Mesenchymal stem cell (in vitro differentiated cells and primary cell): ENCODE data around the gene PRAMEF5.
"Not testable (repeated sequence)": the region's sequence is repeated elsewhere in the genome, so short reads cannot be mapped to it uniquely, and the experiment has no call there.

Experiments used
- DNase-seq: peaks from one replicate; pipeline ENCODE4 v3.0.0-alpha.2; 2013
- H2AFZ ChIP-seq: one replicate; pipeline ENCODE4 v1.6.1; 2013; ENCODE audit warnings: low read depth, mild to moderate bottlenecking, control low read depth, inconsistent platforms, low read length, moderate library complexity
- H2AK5ac ChIP-seq: 2 replicates; pipeline ENCODE4 v1.6.1; 2013; ENCODE audit warnings: low read length, moderate library complexity, mild to moderate bottlenecking, inconsistent platforms; ENCODE audit not compliant: severe bottlenecking
- H2BK120ac ChIP-seq: one replicate; pipeline ENCODE4 v1.6.1; 2013; ENCODE audit warnings: low read depth, mild to moderate bottlenecking, inconsistent platforms, low read length, moderate library complexity
- H2BK12ac ChIP-seq, 2 experiments: one replicate each; pipeline ENCODE4 v1.6.1; 2013; ENCODE audit warnings: inconsistent platforms in 2 of 2, low read length in 2 of 2, mild to moderate bottlenecking in 2 of 2, moderate library complexity in 2 of 2, control low read depth in 1 of 2
- H2BK15ac ChIP-seq: one replicate; pipeline ENCODE4 v1.6.1; 2013; ENCODE audit warnings: mild to moderate bottlenecking, low read depth, inconsistent platforms; ENCODE audit not compliant: poor library complexity, severe bottlenecking
- H2BK5ac ChIP-seq: 2 replicates; pipeline ENCODE4 v1.6.1; 2013; ENCODE audit warnings: low read depth, mild to moderate bottlenecking, low read length, control low read depth, inconsistent platforms; ENCODE audit not compliant: poor library complexity, severe bottlenecking
- H3K14ac ChIP-seq, 2 experiments: one replicate each; pipeline ENCODE4 v1.6.1; 2013; ENCODE audit warnings: inconsistent platforms in 2 of 2, low read length in 2 of 2, control low read depth in 1 of 2, mild to moderate bottlenecking in 1 of 2, moderate library complexity in 1 of 2
- H3K18ac ChIP-seq, 2 experiments: one replicate each; pipeline ENCODE4 v1.6.1; 2013; ENCODE audit warnings: inconsistent platforms in 2 of 2, low read length in 2 of 2, control low read depth in 1 of 2, low read depth in 1 of 2, mild to moderate bottlenecking in 1 of 2
- H3K23ac ChIP-seq, 2 experiments: one replicate each; pipeline ENCODE4 v1.6.1; 2013; ENCODE audit warnings: inconsistent platforms in 2 of 2, low read length in 2 of 2, mild to moderate bottlenecking in 2 of 2, moderate library complexity in 2 of 2, control low read depth in 1 of 2
- H3K27ac ChIP-seq: 2 replicates; pipeline ENCODE4 v1.5.1; 2013; ENCODE audit warnings: mild to moderate bottlenecking, moderate library complexity, low read length, control low read depth, inconsistent platforms; ENCODE audit not compliant: poor library complexity, severe bottlenecking
- H3K27me3 ChIP-seq, 2 experiments: 2 replicates each; pipeline versions ENCODE4 v1.6.1 to v1.7.0; 2013; ENCODE audit warnings: low read length in 2 of 2, mild to moderate bottlenecking in 2 of 2, moderate library complexity in 2 of 2, control low read depth in 1 of 2, inconsistent platforms in 1 of 2; ENCODE audit not compliant: control insufficient read depth in 1 of 2, insufficient read depth in 1 of 2
- H3K36me3 ChIP-seq, 2 experiments: 2 replicates each; pipeline versions ENCODE4 v1.6.1 to v1.7.0; 2013; ENCODE audit warnings: low read length in 2 of 2, control low read depth in 1 of 2, inconsistent platforms in 1 of 2, low read depth in 1 of 2, mild to moderate bottlenecking in 1 of 2; ENCODE audit not compliant: insufficient read depth in 2 of 2, control insufficient read depth in 1 of 2
- H3K4ac ChIP-seq, 2 experiments: one replicate each; pipeline ENCODE4 v1.6.1; 2013; ENCODE audit warnings: inconsistent platforms in 2 of 2, low read length in 2 of 2, mild to moderate bottlenecking in 2 of 2, moderate library complexity in 2 of 2, control low read depth in 1 of 2, low read depth in 1 of 2
- H3K4me1 ChIP-seq: 2 replicates; pipeline ENCODE4 v1.6.1; 2013; ENCODE audit warnings: low read depth, low read length, control low read depth; ENCODE audit not compliant: control insufficient read depth, insufficient read depth
- H3K4me2 ChIP-seq: 2 replicates; pipeline ENCODE4 v1.6.1; 2013; ENCODE audit warnings: low read length, mild to moderate bottlenecking, inconsistent platforms; ENCODE audit not compliant: poor library complexity, severe bottlenecking
- H3K4me3 ChIP-seq, 2 experiments: 2 replicates each; pipeline versions ENCODE4 v1.5.1 to v1.7.0; 2013; ENCODE audit warnings: low read length in 2 of 2, mild to moderate bottlenecking in 2 of 2, control low read depth in 1 of 2, low read depth in 1 of 2; ENCODE audit not compliant: insufficient read depth in 1 of 2
- H3K79me1 ChIP-seq: replicated peaks from 2 replicates; pipeline ENCODE4 v1.6.1; 2013; ENCODE audit warnings: mild to moderate bottlenecking, control low read depth, low read length, inconsistent platforms; ENCODE audit not compliant: poor library complexity, severe bottlenecking
- H3K9ac ChIP-seq: 2 replicates; pipeline ENCODE4 v1.7.0; 2013; ENCODE audit warnings: mild to moderate bottlenecking, low read length, moderate library complexity
- H3K9me3 ChIP-seq: 2 replicates; pipeline ENCODE4 v1.7.0; 2013; ENCODE audit warnings: mild to moderate bottlenecking, low read length; ENCODE audit not compliant: control insufficient read depth
- H4K8ac ChIP-seq: one replicate; pipeline ENCODE4 v1.6.1; 2013; ENCODE audit warnings: inconsistent platforms, mild to moderate bottlenecking, low read length, moderate library complexity
- H4K91ac ChIP-seq: one replicate; pipeline ENCODE4 v1.6.1; 2013; ENCODE audit warnings: mild to moderate bottlenecking, low read length, inconsistent platforms
- WGBS: methylation state at CpG from one replicate; pipeline ENCODE4 v1.1.7; 2013; ENCODE audit warnings: mixed read lengths; 5-methylcytosine and 5-hydroxymethylcytosine counted together

The PRAMEF5 gene

GRCh38 chr1:13222788-13223187, 31.2 kb upstream of the PRAMEF5 start:
- WGBS = no CpG with 5 or more reads among the region's 4 CpGs
- not testable (repeated sequence) for H2AFZ ChIP-seq, H3K4me3 ChIP-seq, H3K79me1 ChIP-seq, H3K4me2 ChIP-seq, H3K9ac ChIP-seq, H3K27me3 ChIP-seq, H3K18ac ChIP-seq, H4K91ac ChIP-seq, H2AK5ac ChIP-seq, H3K4me1 ChIP-seq, H3K27ac ChIP-seq, H3K4ac ChIP-seq, H2BK15ac ChIP-seq, DNase-seq, H3K14ac ChIP-seq, H2BK12ac ChIP-seq, H2BK5ac ChIP-seq, H3K36me3 ChIP-seq, H3K9me3 ChIP-seq, H4K8ac ChIP-seq, H2BK120ac ChIP-seq, H3K23ac ChIP-seq

GRCh38 chr1:13224480-13225060, 29.4 kb upstream of the PRAMEF5 start:
- no peak for DNase-seq
- Histone ChIP-seq H3K27ac (no peak overlapping the region), H3K9ac (no peak overlapping the region), H3K27me3 (peaks cover 0 to 6% of the 10 kb centered on the region in 2 experiments), H3K23ac (no peak overlapping the region), H4K8ac (no peak overlapping the region), H2AK5ac (no peak overlapping the region), H2BK5ac (no peak overlapping the region), H3K18ac (no peak overlapping the region), H2AFZ (no peak overlapping the region), H3K79me1 (no peaks in the 10 kb centered on the region), H3K4me2 (no peak overlapping the region), H3K4me1 (no peaks in the 10 kb centered on the region), H3K4me3 (no peak overlapping the region), H2BK120ac (no peak overlapping the region), H4K91ac (no peak overlapping the region), H2BK12ac (no peak overlapping the region), H3K4ac (no peak overlapping the region), H3K36me3 (no peaks in the 10 kb centered on the region), H2BK15ac (no peak overlapping the region), H3K14ac (no peak overlapping the region), H3K9me3 (no peaks in the 10 kb centered on the region)
- 59% methylated on average over 4 of the region's 5 CpGs for WGBS

- H2BK15ac ChIP-seq, H2AK5ac ChIP-seq, H2AFZ ChIP-seq, H3K27ac ChIP-seq, H3K14ac ChIP-seq, H3K79me1 ChIP-seq, H4K91ac ChIP-seq, H3K4me3 ChIP-seq, H3K4me1 ChIP-seq, H4K8ac ChIP-seq, H3K9ac ChIP-seq, H3K4me2 ChIP-seq, H2BK5ac ChIP-seq, H3K36me3 ChIP-seq, H3K18ac ChIP-seq, H3K4ac ChIP-seq, H3K9me3 ChIP-seq, H3K27me3 ChIP-seq, DNase-seq, H2BK12ac ChIP-seq, H2BK120ac ChIP-seq, H3K23ac ChIP-seq: not testable (repeated sequence)
- WGBS = 54% methylated on average over 9 of the region's 9 CpGs
Observed at GRCh38 chr1:13225675-13226204, 28.3 kb upstream of the PRAMEF5 start, which contains the start of gene PRAMEF18. PRAMEF18 (minus strand) TSS chr1:13226154; CDS start chr1:13226106, 48 bp downstream.

- not testable (repeated sequence) for H2BK12ac ChIP-seq, H3K18ac ChIP-seq, H2AFZ ChIP-seq, H3K23ac ChIP-seq, H2BK5ac ChIP-seq, DNase-seq, H3K36me3 ChIP-seq, H3K4me1 ChIP-seq, H3K27ac ChIP-seq, H3K4ac ChIP-seq, H2BK15ac ChIP-seq, H3K27me3 ChIP-seq, H4K8ac ChIP-seq, H2AK5ac ChIP-seq, H3K4me2 ChIP-seq, H3K79me1 ChIP-seq, H3K9ac ChIP-seq, H2BK120ac ChIP-seq, H3K4me3 ChIP-seq, H3K14ac ChIP-seq, H4K91ac ChIP-seq, H3K9me3 ChIP-seq
- 70% methylated on average over 7 of the region's 8 CpGs for WGBS
Observed at GRCh38 chr1:13227271-13228055, 26.5 kb upstream of the PRAMEF5 start.
